GM12878 (cell line): Measurements from ENCODE around the gene LY6G6D. TPM values are rescaled to one million over a fixed set of nuclear protein-coding genes. Genes with fewer than 3 reads are reported as not detected.

ENCODE experiments used
- ATAC-seq: fragments of 200-7000 bp; cut with Tn5 transposase; 3 replicates; pipeline ENCODE4 v1.9.1; 2020; ENCODE audit warnings: mild to moderate bottlenecking, moderate library complexity
- BruUV-seq: library from RNA; stranded (reverse); fragments of 400-500 nt; replicated peaks from 2 replicates; lab custom pipeline; 2021; lab: Mats Ljungman, UMichigan
- CTCF ChIA-PET: fragments of 300-600 bp; sonication (Branson Sonifier 250); formaldehyde crosslinking; extraction: SDS; loops from one replicate; lab custom pipeline; 2021; ENCODE audit warnings: inconsistent platforms; lab: Yijun Ruan, JAX
- POLR2A ChIA-PET: fragments of 350-600 bp; formaldehyde crosslinking; extraction: SDS; loops from one replicate; lab custom pipeline; 2021; ENCODE audit warnings: inconsistent platforms; lab: Charles Lee
- RAD21 ChIA-PET: fragments of 300-600 bp; sonication (Branson Sonifier 250); formaldehyde crosslinking; loops from one replicate; lab custom pipeline; 2023; ENCODE audit warnings: antibody characterized with exemption; ENCODE audit not compliant: unreplicated experiment; lab: Charles Lee
- SMC1A ChIA-PET: fragments of 300-600 bp; sonication (Branson Sonifier 250); formaldehyde crosslinking; loops from one replicate; lab custom pipeline; 2023; ENCODE audit not compliant: unreplicated experiment, uncharacterized antibody; lab: Charles Lee
- DNase-seq: peaks from one replicate; pipeline ENCODE4 v3.0.0-alpha.2; 2011; ENCODE audit warnings: low read depth, low spot score
- FAIRE-seq: peaks from 3 replicates; lab custom pipeline; 2011; peaks lifted over from hg19 to GRCh38; lab: Jason Lieb, UNC
- H2AFZ ChIP-seq: 2 replicates; pipeline ENCODE4 v1.6.0; 2011; ENCODE audit warnings: low read depth, low read length, control low read depth; ENCODE audit not compliant: control insufficient read depth
- H3K27ac ChIP-seq: 2 replicates; pipeline ENCODE4 v1.5.1; 2011; ENCODE audit warnings: control low read depth; ENCODE audit not compliant: control insufficient read depth, insufficient read depth
- H3K27me3 ChIP-seq, 2 experiments: replicated peaks in 1 of 2; 2 replicates each; pipeline versions ENCODE4 v1.6.0 to v1.6.1; 2011; ENCODE audit warnings: low read length in 1 of 2; ENCODE audit not compliant: control insufficient read depth in 2 of 2, insufficient read depth in 2 of 2
- H3K36me3 ChIP-seq, 2 experiments: 2 replicates each; pipeline ENCODE4 v1.5.1; 2011; ENCODE audit warnings: low read length in 1 of 2; ENCODE audit not compliant: control insufficient read depth in 2 of 2, insufficient read depth in 2 of 2
- H3K4me1 ChIP-seq: 2 replicates; pipeline ENCODE4 v1.6.1; 2011; ENCODE audit warnings: mild to moderate bottlenecking, low read length, moderate library complexity, mixed read lengths; ENCODE audit not compliant: control insufficient read depth, insufficient read depth
- H3K4me2 ChIP-seq: 2 replicates; pipeline ENCODE4 v1.6.0; 2011; ENCODE audit warnings: control low read depth; ENCODE audit not compliant: control insufficient read depth, insufficient read depth
- H3K4me3 ChIP-seq: fragments of 200-600 bp; sonication (generic); 2 replicates; pipeline ENCODE4 v1.5.1; 2016
- H3K79me2 ChIP-seq: 2 replicates; pipeline ENCODE4 v1.6.0; 2011; ENCODE audit warnings: low read length; ENCODE audit not compliant: control insufficient read depth, insufficient read depth
- H3K9ac ChIP-seq: 2 replicates; pipeline ENCODE4 v1.8.0; 2011; ENCODE audit warnings: low read length, control low read depth, mixed read lengths; ENCODE audit not compliant: control insufficient read depth, insufficient read depth
- H3K9me3 ChIP-seq: replicated peaks from 3 replicates; pipeline ENCODE4 v1.5.1; 2011; ENCODE audit warnings: mild to moderate bottlenecking, low read length; ENCODE audit not compliant: control insufficient read depth, insufficient read depth
- H4K20me1 ChIP-seq: 2 replicates; pipeline ENCODE4 v1.6.0; 2011; ENCODE audit not compliant: control insufficient read depth, insufficient read depth
- ETV6 ChIP-seq, 2 experiments: fragments of 450-650 bp in 1 of 2; IDR thresholded peaks in 1 of 2; conservative IDR thresholded peaks in 1 of 2; 2 replicates each; pipeline ENCODE4 v1.6.1; 2014; ENCODE audit warnings: antibody characterized with exemption in 1 of 2, borderline replicate concordance in 1 of 2, low read depth in 1 of 2, mild to moderate bottlenecking in 1 of 2, moderate library complexity in 1 of 2
- MEF2B ChIP-seq: fragments of 450-650 bp; IDR thresholded peaks from 2 replicates; pipeline ENCODE4 v1.6.1; 2018; ENCODE audit warnings: mild to moderate bottlenecking, moderate library complexity; ENCODE audit not compliant: partially characterized antibody, poor library complexity, severe bottlenecking
- PAX5 ChIP-seq: IDR thresholded peaks from 2 replicates; pipeline ENCODE4 v1.6.1; 2011; ENCODE audit warnings: low read depth, low read length, borderline replicate concordance
- RB1 ChIP-seq: fragments of 450-650 bp; formaldehyde crosslinking; IDR thresholded peaks from 2 replicates; pipeline ENCODE4 v1.6.1; 2017; ENCODE audit warnings: mild to moderate bottlenecking, borderline replicate concordance
- RUNX3 ChIP-seq: IDR thresholded peaks from 2 replicates; pipeline ENCODE4 v1.6.1; 2012; ENCODE audit warnings: low read length, inconsistent platforms
- SMAD1 ChIP-seq: fragments of 450-650 bp; IDR thresholded peaks from 2 replicates; pipeline ENCODE4 v1.6.1; 2018; ENCODE audit warnings: mild to moderate bottlenecking, low read depth; ENCODE audit not compliant: partially characterized antibody
- STAT3 ChIP-seq: IDR thresholded peaks from 2 replicates; pipeline ENCODE4 v1.6.1; 2011; ENCODE audit warnings: low read depth, low read length, improper control_type of control experiment
- SUZ12 ChIP-seq: fragments of 200-600 bp; sonication (generic); IDR thresholded peaks from one replicate; pipeline ENCODE4 v1.6.1; 2018; ENCODE audit warnings: antibody characterized with exemption, mild to moderate bottlenecking; ENCODE audit not compliant: unreplicated experiment
- TARDBP ChIP-seq: IDR thresholded peaks from 2 replicates; pipeline ENCODE4 v1.6.1; 2016; ENCODE audit warnings: borderline replicate concordance
- WRNIP1 ChIP-seq: IDR thresholded peaks from 2 replicates; pipeline ENCODE4 v1.6.1; 2011; ENCODE audit warnings: low read depth, low read length, improper control_type of control experiment, borderline replicate concordance
- ZNF207 ChIP-seq: fragments of 450-650 bp; IDR thresholded peaks from 2 replicates; pipeline ENCODE4 v1.6.1; 2014; ENCODE audit warnings: antibody characterized with exemption, mild to moderate bottlenecking, borderline replicate concordance
- WGBS: methylation state at CpG from one replicate; pipeline ENCODE4 v1.1.6; 2016; ENCODE audit warnings: low lambda C conversion rate; ENCODE audit not compliant: insufficient replicate concordance, insufficient coverage; ENCODE audit errors: missing lambda C conversion rate; 5-methylcytosine and 5-hydroxymethylcytosine counted together
- in situ Hi-C: fragments of 300-500 bp; cut with MboI; formaldehyde crosslinking; loops from 9 replicates; pipeline ENCODE4 v1.14.3; 2018; ENCODE audit warnings: mixed read lengths
- intact Hi-C: fragments of 100-400 bp; cut with micrococcal nuclease; formaldehyde crosslinking; loops from one replicate; pipeline ENCODE4 v1.14.2; 2022; ENCODE audit not compliant: unreplicated experiment
- polyA plus RNA-seq, 11 experiments: library from polyadenylated mRNA; depleted of rRNA in 4 of 11; unstranded in 6 of 11; stranded (reverse) in 5 of 11; fragments of >200 nt; fragmentation: Nextera tagmentation in 4 of 11; fragmentation: Illumina TruSeq in 1 of 11; extraction: Ambion mirVana in 4 of 11; extraction: Trizol in 1 of 11; gene quantifications; 1 replicate in 1 of 11; 2 replicates in 10 of 11; pipeline versions ENCODE4 v1.2.1 to v1.2.3, GENCODE V29; 2011 to 2016; ENCODE audit warnings: inconsistent platforms in 2 of 11, missing spikeins in 2 of 11, low read depth in 1 of 11
- total RNA-seq, 4 experiments: library from RNA; depleted of rRNA in 3 of 4; stranded (reverse); fragments of >200 nt in 3 of 4; fragmentation: Illumina TruSeq in 1 of 4; extraction: Trizol in 1 of 4; gene quantifications; 2 replicates each; pipeline versions ENCODE4 v1.2.1 to v1.2.3, GENCODE V29; 2013 to 2021
- TF ChIP-seq, protein P1 (sequence below): IDR thresholded peaks from 2 replicates; pipeline ENCODE4 v1.6.1; 2012; ENCODE audit warnings: improper control_type of control experiment, low read depth, low read length; ENCODE audit not compliant: insufficient replicate concordance
- TF ChIP-seq, protein P2 (sequence below): fragments of 450-650 bp; conservative IDR thresholded peaks from 2 replicates; pipeline ENCODE4 v1.6.1; 2017; ENCODE audit warnings: mild to moderate bottlenecking, moderate library complexity
- TF ChIP-seq, protein P3 (sequence below): fragments of 450-650 bp; IDR thresholded peaks from 2 replicates; pipeline ENCODE4 v1.6.1; 2016; ENCODE audit warnings: mild to moderate bottlenecking

LY6G6D gene
- total and polyA plus RNA-seq, 10 of the 15 experiments (the other 5 are each of a cell fraction or from before 2014, with no cell fraction given), result not detected

DNA sequence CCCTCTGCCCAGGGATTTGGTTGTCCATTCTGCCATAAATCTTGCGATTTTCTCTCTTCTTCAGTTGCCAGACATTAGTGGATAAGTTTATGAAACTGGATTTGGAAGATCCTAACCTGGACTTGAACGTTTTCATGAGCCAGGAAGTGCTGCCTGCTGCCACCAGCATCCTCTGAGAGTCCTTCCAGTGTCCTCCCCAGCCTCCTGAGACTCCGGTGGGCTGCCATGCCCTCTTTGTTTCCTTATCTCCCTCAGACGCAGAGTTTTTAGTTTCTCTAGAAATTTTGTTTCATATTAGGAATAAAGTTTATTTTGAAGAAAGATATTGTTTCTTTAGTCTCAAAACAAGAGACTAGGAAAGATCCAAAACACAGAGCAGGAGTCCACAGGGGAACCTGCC, 47.2 kb downstream of the LY6G6D start, which contains the start of gene SAPCD1:
TSS of gene SAPCD1 (plus strand) at position 301 of the 400 bp plus-strand sequence. CDS start 399 bp downstream, outside the sequence.
- ChIA-PET SMC1A (no interaction called here), POLR2A (no interaction called here), CTCF (no interaction called here), RAD21 (no interaction called here)
- no peak within 1 kb of the TSS for H3K4me2 ChIP-seq
- no peak for FAIRE-seq
- no TSS peak for BruUV-seq
- TF ChIP-seq MEF2B, result no peak
- TF ChIP-seq, protein P1, sequence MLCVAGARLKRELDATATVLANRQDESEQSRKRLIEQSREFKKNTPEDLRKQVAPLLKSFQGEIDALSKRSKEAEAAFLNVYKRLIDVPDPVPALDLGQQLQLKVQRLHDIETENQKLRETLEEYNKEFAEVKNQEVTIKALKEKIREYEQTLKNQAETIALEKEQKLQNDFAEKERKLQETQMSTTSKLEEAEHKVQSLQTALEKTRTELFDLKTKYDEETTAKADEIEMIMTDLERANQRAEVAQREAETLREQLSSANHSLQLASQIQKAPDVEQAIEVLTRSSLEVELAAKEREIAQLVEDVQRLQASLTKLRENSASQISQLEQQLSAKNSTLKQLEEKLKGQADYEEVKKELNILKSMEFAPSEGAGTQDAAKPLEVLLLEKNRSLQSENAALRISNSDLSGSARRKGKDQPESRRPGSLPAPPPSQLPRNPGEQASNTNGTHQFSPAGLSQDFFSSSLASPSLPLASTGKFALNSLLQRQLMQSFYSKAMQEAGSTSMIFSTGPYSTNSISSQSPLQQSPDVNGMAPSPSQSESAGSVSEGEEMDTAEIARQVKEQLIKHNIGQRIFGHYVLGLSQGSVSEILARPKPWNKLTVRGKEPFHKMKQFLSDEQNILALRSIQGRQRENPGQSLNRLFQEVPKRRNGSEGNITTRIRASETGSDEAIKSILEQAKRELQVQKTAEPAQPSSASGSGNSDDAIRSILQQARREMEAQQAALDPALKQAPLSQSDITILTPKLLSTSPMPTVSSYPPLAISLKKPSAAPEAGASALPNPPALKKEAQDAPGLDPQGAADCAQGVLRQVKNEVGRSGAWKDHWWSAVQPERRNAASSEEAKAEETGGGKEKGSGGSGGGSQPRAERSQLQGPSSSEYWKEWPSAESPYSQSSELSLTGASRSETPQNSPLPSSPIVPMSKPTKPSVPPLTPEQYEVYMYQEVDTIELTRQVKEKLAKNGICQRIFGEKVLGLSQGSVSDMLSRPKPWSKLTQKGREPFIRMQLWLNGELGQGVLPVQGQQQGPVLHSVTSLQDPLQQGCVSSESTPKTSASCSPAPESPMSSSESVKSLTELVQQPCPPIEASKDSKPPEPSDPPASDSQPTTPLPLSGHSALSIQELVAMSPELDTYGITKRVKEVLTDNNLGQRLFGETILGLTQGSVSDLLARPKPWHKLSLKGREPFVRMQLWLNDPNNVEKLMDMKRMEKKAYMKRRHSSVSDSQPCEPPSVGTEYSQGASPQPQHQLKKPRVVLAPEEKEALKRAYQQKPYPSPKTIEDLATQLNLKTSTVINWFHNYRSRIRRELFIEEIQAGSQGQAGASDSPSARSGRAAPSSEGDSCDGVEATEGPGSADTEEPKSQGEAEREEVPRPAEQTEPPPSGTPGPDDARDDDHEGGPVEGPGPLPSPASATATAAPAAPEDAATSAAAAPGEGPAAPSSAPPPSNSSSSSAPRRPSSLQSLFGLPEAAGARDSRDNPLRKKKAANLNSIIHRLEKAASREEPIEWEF, result no peak
- TF ChIP-seq PAX5, result no peak
- TF ChIP-seq ETV6 (conservative IDR thresholded peaks at IDR 0.05 in 1 of 2, IDR thresholded peaks at IDR 0.05 in 1 of 2; ENCODE audit: borderline replicate concordance in 1 of 2, low read depth in 1 of 2), result no peak
- no peak for TF ChIP-seq WRNIP1
- no peak for TF ChIP-seq SMAD1
- TF ChIP-seq, protein P2, sequence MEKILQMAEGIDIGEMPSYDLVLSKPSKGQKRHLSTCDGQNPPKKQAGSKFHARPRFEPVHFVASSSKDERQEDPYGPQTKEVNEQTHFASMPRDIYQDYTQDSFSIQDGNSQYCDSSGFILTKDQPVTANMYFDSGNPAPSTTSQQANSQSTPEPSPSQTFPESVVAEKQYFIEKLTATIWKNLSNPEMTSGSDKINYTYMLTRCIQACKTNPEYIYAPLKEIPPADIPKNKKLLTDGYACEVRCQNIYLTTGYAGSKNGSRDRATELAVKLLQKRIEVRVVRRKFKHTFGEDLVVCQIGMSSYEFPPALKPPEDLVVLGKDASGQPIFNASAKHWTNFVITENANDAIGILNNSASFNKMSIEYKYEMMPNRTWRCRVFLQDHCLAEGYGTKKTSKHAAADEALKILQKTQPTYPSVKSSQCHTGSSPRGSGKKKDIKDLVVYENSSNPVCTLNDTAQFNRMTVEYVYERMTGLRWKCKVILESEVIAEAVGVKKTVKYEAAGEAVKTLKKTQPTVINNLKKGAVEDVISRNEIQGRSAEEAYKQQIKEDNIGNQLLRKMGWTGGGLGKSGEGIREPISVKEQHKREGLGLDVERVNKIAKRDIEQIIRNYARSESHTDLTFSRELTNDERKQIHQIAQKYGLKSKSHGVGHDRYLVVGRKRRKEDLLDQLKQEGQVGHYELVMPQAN, result no peak
- no peak for TF ChIP-seq ZNF207
- TF ChIP-seq TARDBP, result no peak
- TF ChIP-seq RB1, result no peak
- TF ChIP-seq SUZ12, result no peak
- no peak for TF ChIP-seq RUNX3
- TF ChIP-seq, protein P3, sequence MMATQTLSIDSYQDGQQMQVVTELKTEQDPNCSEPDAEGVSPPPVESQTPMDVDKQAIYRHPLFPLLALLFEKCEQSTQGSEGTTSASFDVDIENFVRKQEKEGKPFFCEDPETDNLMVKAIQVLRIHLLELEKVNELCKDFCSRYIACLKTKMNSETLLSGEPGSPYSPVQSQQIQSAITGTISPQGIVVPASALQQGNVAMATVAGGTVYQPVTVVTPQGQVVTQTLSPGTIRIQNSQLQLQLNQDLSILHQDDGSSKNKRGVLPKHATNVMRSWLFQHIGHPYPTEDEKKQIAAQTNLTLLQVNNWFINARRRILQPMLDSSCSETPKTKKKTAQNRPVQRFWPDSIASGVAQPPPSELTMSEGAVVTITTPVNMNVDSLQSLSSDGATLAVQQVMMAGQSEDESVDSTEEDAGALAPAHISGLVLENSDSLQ, result no peak
- no peak for TF ChIP-seq STAT3
- H3K4me3 ChIP-seq, result no peak within 1 kb of the TSS
- H3K79me2 ChIP-seq, result no peaks in the 10 kb centered on the region
- H3K4me1 ChIP-seq, result no peaks in the 10 kb centered on the region
- no peak for DNase-seq
- no peak within 1 kb of the TSS for H2AFZ ChIP-seq
- intact Hi-C loops, result no loop called here
- no peak within 1 kb of the TSS for H3K9ac ChIP-seq
- 61% methylated on average over 4 of the region's 4 CpGs for WGBS
- no peaks in the 10 kb centered on the region for H3K9me3 ChIP-seq
- ATAC-seq, result no peak
- in situ Hi-C loops, result no loop called here
- no peaks in the 10 kb centered on the region for H3K27me3 ChIP-seq
- no peak within 1 kb of the TSS for H3K27ac ChIP-seq
- no peaks in the 10 kb centered on the region for H4K20me1 ChIP-seq
- H3K36me3 ChIP-seq, result no peaks in the 10 kb centered on the region; a peak in 2 of 4 replicates
